ENCODE data around the gene GTPBP6. TPM values are rescaled to one million over a fixed set of nuclear protein-coding genes. Genes with fewer than 3 reads are reported as not detected.
A peak's percentile ranks its signal among the peaks of the same experiment; 100 is the strongest.
"Not testable (repeated sequence)": the region's sequence is repeated elsewhere in the genome, so short reads cannot be mapped to it uniquely, and the experiment has no call there.

GTPBP6 gene
- total RNA-seq, 1 donor from 2014 or later: 51.9 TPM

GRCh38 chrX:353566-354535 is 35.3 kb upstream of the GTPBP6 start:
- ATAC-seq (no peak), DNase-seq (peak; percentile 16)
- intact Hi-C loops (cut with micrococcal nuclease): no loop called here

- ATAC-seq (no peak), DNase-seq (peak; percentile 6)
- intact Hi-C loops (cut with micrococcal nuclease): no loop called here
Observed at GRCh38 chrX:352582-353314, 34.2 kb upstream of the GTPBP6 start.

DNA sequence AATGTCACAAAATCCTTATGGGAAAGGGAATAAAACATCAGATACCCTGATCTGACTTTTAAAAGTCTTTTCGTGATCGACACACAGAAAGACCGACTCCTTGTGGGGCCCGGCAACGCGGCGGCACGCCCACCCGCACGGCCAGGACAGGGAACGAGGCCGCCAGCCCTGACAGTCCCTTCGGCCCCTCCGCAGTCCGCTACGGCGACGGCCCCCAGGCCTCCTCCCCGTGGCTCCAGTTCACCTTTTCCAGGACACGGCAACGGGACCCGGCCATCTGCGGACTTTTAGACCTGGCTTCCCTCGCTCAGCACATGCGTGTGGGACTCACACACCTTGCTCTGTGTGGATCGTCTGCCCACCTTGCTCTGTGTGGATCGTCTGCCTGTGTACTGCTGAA is 33.6 kb upstream of the GTPBP6 start:
- no peak for DNase-seq
- intact Hi-C loops (cut with micrococcal nuclease): no loop called here
- no peak for ATAC-seq

- ATAC-seq (no peak), DNase-seq (peak; percentile 14)
- intact Hi-C loops (cut with micrococcal nuclease): no loop called here
Observed at GRCh38 chrX:351736-352135, 33.1 kb upstream of the GTPBP6 start.

DNA sequence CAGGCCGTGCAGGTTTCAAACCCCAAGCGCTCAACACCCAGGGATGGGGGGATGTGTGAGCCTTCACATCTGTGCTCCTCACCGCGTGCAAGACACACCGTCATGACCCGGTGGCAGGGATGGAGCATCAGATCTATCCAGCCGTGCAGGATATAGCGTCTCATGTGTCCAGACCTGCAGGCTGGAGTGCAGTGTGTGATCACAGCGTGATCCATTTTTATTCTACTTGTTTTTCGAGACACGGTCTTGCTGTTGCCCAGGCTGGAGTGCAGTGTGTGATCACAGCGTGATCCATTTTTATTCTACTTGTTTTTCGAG is 32.7 kb upstream of the GTPBP6 start:
- DNase-seq: peak; percentile 20
- intact Hi-C loops (cut with micrococcal nuclease); ATAC-seq: not testable (repeated sequence)

GRCh38 chrX:350534-351323 is 32.1 kb upstream of the GTPBP6 start:
- ATAC-seq (no peak), DNase-seq (peak; percentile 32)
- intact Hi-C loops (cut with micrococcal nuclease): no loop called here

GRCh38 chrX:350148-350533 is 31.5 kb upstream of the GTPBP6 start:
- ATAC-seq: no peak
- peak; percentile 21 for DNase-seq
- intact Hi-C loops (cut with micrococcal nuclease): no loop called here

DNA sequence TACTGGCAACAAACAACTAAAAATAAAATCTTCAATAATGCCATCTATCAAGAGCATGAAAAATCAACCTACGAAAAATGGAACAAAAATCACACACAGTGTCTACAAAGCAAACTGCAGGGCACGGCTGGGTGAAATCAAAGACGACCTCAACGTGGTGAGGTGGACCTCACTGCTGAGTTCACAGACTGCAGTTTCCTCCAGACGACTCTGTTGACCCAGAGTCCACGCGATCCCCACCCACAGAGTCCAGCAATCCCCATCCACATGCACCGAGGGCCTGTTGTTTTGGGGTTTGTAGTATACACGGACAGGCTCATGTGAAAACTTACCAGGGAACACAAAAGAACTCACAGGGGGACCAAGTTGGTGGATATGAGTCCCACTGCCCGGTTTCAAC is 31.1 kb upstream of the GTPBP6 start:
- peak; percentile 5 for DNase-seq
- ATAC-seq: no peak
- intact Hi-C loops (cut with micrococcal nuclease): no loop called here

GRCh38 chrX:349196-349595 is 30.6 kb upstream of the GTPBP6 start:
- ATAC-seq: peak; percentile 52

DNA sequence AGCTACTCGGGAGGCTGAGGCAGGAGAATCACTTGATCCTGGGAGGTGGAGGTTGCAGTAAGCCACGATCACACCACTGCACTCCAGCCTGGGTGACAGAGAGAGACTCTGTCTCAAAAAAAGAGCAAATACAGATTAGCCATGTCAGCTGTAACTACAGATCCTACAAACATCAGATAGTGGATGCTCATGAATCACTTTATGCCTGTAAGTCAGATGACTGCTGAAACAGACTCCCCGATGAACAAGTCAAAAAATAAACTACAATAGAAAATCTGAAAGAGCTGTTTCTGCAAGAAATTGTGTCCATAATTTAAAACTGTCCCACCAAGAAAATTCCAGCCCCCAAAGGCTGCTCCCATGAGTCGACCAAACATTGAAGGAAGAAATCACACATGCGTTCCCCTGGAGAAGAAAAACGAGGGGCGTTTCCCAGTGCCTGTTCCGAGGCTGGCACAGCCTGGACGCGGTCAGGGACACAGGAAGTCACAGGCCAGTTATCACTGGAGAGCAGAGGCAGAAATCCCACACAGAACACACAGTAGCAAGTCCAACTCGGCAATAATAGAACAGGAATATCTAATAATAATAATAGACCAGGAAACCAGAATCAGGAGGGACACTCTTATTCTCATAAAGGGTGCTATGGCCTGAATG is 30.0 kb upstream of the GTPBP6 start:
- DNase-seq (peak; percentile 28), ATAC-seq (peak; percentile 70)
- intact Hi-C loops (cut with micrococcal nuclease): no loop called here

More at GRCh38 chrX:349196-349595, 30.6 kb upstream of the GTPBP6 start:
- intact Hi-C loops (cut with micrococcal nuclease): no loop called here
- DNase-seq: peak; percentile 30

DNA sequence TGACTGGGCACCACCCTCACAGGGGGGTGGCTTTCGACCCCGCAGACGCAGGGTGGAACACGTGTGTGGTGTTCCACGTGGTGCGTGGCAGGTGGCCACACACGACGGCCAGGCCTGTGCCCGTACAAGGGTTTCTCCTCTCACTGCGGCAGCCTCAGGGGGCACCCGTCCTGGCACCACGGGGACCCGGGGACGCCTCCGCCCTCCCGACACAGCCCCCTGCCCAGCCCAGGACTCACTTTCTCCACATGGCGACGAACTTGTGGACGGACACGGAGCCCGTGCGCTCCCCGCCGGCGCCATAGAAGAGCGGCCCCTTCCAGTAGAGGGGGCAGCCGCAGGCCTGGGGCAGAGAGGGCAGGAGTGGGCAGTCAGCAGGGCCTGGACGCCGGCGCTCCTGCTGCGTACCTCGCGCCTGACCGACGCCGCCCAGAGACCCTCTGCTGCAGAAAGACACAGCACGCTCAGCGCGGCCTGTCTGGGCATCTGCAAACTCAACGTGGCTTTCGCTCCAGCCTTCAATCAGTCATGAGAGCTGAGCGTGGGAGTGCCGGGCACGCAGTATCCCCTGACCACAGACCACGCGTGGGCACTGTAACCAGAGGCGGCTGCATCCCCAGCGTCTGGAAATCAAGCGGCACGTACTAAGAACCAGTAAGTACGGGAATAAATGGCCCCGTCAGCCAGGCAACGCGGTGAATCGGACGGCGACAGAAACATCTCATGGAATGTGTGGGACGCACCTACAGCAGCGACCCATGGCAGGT is 28.9 kb upstream of the GTPBP6 start:
- no peak for ATAC-seq
- intact Hi-C loops (cut with micrococcal nuclease): no loop called here
- DNase-seq: peak; percentile 25

DNA sequence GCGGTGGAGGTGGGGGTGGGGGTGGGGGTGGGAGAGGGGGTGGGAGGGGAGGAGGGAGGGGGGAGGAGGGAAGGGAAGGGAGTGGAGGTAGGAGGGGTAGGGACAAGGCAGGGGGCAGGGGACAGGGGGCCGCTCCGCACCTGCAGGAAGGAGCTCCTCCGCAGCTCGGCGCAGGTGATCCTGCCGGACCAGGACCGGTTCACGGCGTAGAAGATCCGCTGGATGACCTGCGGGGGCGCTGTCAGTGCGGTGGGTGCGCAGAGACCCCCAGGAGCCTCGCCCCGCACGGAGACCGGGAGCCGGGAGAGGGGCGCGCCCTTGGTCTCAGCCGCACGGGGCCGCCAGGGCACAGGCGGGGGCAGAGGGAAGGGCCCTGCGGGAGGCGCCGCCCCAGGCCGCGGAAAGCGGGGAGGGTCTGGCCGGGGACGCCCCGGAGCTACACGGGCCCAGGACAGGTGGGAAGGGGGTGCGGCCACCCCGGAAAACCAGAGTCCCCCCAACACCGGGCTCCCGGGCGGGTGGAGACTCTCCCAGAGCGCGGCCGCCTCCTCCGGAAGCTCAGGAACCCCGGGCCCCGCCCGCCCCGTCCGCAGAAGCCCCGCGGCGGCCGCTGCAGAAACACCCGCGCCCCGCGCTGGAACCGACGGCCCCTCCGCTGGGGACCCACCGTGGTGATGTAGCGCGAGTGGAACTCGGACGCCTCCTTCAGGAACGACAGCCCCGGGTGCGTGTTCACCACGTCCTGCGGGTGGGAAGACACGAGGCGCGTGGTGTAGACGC is 27.6 kb upstream of the GTPBP6 start:
- intact Hi-C loops (cut with micrococcal nuclease): no loop called here
- ATAC-seq: no peak
- DNase-seq: peak; percentile 20

DNA sequence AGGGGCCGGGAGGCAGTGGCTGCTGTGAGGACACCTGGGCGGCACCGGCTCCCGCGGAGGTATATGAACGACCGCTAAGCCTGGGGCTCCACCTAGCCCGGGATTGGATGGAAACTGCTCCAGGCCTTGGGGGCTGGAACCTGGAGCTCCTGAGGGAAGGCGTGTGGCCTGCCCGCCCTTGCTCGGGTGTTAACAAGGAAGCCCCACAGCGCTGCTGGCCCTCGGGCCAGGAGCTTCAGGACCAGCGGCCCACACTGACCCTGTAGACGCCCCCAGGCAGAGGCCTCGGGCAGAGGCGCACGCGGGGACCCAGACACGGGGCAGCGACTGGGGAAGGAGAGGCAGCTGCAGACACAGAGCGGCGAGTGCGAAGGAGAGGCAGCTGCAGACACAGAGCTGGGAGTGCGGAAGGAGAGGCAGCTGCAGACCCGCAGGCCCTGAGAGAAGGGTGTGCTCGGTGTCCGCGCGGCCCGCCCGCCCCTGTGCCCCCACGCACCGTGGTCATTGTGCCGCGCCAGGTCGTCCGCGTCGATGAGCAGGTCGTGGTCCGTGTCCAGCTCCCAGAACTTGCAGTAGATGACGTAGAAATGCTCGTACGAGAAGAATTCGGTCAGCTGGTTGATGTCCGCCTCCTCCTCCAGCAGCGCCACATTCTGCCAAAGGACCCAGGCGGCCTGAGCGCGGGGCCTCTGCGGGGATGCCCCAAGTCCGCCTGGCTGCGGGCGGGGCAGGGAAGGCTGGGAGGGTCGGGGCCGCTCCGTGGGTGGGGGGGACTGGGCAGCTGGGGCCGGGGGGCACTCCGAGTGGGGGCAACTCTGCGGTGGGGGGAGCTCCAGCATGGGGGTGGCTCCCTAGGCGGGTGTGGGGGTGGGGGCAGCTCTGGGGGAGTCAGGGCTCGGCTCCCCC is 26.7 kb upstream of the GTPBP6 start:
- intact Hi-C loops (cut with micrococcal nuclease): no loop called here
- no peak for ATAC-seq
- peak; percentile 26 for DNase-seq

DNA sequence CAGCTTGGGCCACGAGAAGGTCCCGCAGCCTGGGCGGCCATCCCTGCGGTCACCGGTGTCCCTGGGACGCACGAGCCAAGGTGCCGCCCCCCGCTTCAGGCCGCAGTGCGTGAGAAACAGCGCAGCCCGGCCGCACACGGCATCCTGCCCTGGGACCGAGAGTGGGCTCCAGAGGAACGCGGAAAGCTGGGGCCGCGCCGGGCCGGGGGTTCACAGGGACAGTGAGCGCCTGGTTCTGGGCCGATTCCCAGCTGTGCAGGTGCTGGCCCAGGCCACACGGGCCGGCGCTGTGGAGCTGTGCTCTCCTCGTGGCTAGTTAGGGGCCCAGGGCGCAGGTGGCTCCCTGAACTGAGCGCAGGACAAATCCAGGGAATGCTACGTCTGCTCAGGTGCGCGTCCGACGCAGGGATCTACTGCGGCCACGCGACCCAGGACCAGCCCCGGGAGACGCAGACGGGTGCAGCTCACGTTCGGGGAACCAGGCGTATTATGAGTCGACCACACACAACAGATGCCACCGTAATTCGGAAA is 25.8 kb upstream of the GTPBP6 start:
- DNase-seq (peak; percentile 22), ATAC-seq (no peak)
- intact Hi-C loops (cut with micrococcal nuclease): no loop called here

DNA sequence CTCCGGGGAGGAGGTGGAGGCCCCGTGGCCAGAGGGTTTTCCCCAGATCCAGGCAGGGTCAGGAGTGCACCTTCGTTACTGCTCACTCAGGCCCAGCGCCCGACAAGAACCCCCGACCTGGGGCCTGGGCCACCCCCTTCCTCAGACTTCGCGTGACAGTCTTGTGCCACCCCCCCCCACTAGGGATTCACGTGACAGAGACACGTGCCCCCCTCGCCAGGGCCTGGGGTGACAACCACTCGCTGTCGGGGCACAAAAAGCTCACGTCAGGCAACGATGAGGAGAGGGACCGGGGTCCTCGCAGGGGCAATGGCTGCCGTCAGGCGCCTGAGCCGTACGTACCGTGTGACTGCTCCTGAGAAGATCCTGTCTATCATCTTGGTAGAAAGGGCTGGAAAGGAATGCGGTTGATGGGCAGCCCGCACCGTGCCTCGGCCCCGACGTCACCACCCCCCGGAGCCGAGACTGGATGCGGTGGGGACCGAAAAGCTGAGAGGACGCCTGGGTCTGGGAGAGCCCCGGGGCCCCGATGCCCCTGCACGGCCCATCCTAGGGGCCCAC is 23.0 kb upstream of the GTPBP6 start:
- DNase-seq (peak; percentile 20), ATAC-seq (no peak)
- intact Hi-C loops (cut with micrococcal nuclease): no loop called here
